Peyer's patch (tissue), 4 donors: ENCODE results near the gene RBMS1.

Experiments used
- CTCF ChIP-seq, 6 experiments: fragments of 450-650 bp in 4 of 6; fragments of 200-600 bp in 2 of 6; sonication (generic) in 1 of 6; IDR thresholded peaks; one replicate each; pipeline ENCODE4 v1.5.1; 2017 to 2019; ENCODE audit warnings: antibody characterized with exemption in 6 of 6, mild to moderate bottlenecking in 3 of 6, moderate library complexity in 1 of 6
- POLR2A ChIP-seq, 2 donors: fragments of 450-650 bp; IDR thresholded peaks; one replicate each; pipeline ENCODE4 v1.5.1; 2017; ENCODE audit warnings: antibody characterized with exemption in 2 of 2, mild to moderate bottlenecking in 2 of 2, moderate library complexity in 2 of 2

GRCh38 chr2:160293391-160294091, 200.1 kb downstream of the RBMS1 start:
- TF ChIP-seq CTCF (IDR thresholded peaks at IDR 0.05) = no peak
- TF ChIP-seq POLR2A (IDR thresholded peaks at IDR 0.05) = no peak
